HT-29 (cell line): ENCODE results near the gene CAPRIN1. TPM values are rescaled to one million over a fixed set of nuclear protein-coding genes. Genes with fewer than 3 reads are reported as not detected.
"Not testable (repeated sequence)": the region's sequence is repeated elsewhere in the genome, so short reads cannot be mapped to it uniquely, and the experiment has no call there.

Experiments used
- DNase-seq: peaks from one replicate; pipeline ENCODE4 v3.0.0-alpha.2; 2015; ENCODE audit warnings: low spot score
- total RNA-seq: library from RNA; depleted of rRNA; stranded (reverse); fragments of >200 nt; shearing (Covaris generic); gene quantifications from 2 replicates; pipeline ENCODE4 v1.2.3, GENCODE V29; 2014

CAPRIN1 gene
- total RNA-seq, 1 experiment from 2014 or later = 372 TPM

DNA sequence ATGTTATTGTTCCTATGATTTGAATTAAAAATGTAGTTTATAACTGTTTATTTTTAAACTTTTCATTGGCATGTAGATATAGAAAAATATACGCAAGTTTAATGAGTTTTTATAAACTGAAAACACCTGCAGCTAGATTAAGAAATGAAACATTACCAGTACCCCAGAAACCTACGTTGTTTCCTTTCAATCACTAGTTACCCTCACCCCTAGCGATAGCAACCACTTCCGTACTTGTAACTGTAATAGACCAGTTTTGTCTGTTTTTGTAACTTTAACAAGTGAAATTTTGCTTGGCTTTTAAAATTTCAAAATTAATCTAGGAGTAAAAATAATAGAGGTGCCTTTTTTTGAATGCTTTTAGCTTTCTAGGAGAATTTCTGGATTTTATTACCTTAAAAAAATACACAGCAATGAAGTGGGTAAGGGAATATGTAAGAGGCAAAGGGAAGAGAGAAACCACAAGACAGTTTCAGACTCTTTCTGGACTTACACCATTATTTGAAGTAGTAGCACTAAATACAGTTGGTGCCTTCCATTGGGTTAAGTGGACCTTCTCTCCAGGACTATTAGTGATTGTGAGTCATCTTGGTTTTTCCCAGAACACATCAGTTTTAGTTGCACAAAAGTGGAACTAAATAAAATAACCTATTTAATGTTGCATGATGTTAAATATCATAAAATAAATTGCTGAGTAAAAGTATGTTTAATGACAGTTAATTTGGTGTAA lies 35.2 kb downstream of the CAPRIN1 start:
- DNase-seq = no peak

DNA sequence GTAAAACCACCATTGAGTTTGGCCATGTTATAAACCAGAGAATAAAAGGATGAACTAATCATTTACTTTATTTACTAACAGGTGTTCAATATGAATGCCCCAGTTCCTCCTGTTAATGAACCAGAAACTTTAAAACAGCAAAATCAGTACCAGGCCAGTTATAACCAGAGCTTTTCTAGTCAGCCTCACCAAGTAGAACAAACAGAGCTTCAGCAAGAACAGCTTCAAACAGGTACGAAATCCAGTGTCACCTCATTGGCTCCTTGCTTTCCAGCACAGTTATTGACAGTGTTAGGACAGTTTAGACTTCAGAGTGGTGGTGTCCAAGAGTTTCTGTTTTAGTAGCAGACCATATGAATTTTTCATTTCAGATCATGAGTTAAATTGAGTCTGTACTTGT lies 40.3 kb downstream of the CAPRIN1 start:
- no peak for DNase-seq

DNA sequence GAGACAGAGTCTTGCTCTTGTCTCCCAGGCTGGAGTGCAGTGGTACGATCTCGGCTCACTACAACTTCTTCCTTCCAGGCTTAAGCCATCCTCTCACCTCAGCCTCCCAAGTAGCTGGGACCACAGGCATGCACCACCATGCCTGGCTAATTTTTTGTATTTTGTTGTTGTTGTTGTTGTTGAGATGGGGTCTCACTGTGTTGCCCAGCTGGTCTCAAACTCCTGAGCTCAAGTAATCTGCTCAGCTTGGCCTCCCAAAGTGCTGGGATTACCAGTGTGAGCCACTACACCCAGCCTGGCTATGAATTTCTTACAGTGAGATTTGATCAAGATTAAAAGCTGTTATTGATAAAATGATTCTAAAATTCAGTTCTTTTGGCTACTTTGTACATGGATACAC lies 43.4 kb downstream of the CAPRIN1 start:
- not testable (repeated sequence) for DNase-seq

DNA sequence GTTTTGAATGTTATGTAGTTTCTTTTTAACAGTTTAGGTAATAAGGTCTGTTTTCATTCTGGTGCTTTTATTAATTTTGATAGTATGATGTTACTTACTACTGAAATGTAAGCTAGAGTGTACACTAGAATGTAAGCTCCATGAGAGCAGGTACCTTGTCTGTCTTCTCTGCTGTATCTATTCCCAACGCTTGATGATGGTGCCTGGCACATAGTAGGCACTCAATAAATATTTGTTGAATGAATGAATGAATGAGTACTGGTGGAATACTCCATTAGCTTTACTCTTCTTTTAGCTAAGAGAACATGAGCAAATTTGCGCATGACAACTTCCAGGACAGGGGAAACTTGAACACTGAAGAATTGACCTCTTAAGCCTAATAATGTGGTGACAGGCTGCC lies 47.3 kb downstream of the CAPRIN1 start:
- DNase-seq = no peak

DNA sequence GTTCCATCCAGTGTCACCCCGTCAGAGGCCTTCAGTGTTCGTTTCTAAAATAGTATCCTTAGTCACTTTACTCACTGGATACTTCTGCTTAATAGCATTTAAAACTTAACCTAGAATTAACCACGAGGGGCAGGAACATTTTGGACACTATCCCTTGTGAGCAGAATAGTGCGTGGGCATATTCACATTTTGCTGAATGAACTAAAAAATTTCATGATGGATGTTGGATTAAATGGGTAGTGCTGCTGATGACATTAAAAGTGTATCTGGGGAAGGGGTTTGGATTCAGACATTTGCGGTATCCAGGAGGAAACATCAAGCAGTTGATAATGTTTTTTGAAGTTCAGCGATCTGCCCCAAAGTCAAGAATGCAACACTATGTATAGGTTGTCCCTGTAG lies 53.1 kb downstream of the CAPRIN1 start:
- DNase-seq = no peak

DNA sequence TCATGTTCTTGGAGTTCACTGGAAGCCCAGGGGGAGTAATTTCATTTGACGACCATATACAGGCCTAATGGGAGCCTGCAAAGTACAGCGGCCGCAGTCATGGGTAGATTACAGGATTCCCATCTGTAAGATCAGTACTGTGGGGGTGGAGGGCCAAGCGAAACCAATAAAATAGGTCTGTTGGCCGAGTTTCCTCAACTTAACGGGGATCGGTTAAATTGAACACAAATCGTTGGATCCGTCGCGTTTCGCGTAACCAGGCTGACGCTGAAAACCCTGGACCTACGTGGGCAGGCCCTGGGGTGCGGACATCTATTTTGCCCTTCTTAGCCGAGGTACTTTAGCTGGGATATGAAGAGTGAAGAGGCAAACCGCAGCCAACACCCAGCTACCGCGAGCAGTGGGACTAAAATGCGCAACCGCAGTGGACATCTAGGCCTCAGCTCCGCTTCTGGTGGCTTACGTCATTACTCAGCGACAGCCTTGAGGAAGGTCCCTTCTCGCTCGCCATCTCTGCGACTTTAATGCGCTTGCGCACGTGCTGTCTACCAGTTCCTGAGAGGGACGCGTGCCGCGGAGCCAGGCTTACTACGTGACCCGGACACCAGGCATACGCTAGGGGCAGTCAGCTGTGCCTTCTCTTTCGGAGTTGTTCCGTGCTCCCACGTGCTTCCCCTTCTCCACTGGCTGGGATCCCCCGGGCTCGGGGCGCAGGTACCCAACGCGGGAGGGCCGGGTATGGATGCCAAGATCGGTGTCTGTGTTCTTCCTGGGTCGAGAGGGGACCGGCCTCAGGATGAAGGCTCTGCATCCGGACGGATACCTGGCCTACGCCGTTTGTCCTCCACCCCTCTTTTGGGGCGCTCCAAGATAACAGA lies 53.8 kb downstream of the CAPRIN1 start, which contains the start of gene NAT10:
NAT10 (plus strand) TSS at position 551 of the 878 bp plus-strand sequence. CDS start 2,597 bp downstream, outside the sequence.
- peak; percentile 100 for DNase-seq

DNA sequence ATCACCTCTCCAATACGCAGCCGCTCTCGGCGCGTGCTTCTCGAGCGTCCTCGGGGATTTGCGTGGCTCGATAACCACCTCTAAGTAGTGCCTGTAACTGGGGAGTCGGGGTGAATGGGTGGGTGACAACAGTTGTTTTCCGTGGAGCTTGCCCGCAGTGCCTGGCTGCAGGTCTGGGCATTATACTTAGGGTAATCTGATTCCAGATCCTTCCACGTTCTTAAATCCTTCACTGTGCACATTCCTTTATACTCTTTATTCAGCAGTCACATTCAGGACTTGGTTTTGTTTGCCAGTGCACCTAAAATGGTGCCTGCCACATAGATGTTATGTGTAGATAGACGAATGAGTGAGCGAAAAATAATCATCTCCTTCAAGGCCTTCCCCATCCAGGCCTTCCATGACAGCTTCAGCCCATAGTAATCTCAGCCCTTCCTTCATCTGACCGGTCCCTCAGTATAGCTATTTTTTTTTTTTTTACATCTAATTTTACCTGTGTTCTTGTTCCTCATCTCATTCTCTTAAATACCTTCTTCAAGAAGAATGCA lies 54.5 kb downstream of the CAPRIN1 start:
- no peak for DNase-seq

DNA sequence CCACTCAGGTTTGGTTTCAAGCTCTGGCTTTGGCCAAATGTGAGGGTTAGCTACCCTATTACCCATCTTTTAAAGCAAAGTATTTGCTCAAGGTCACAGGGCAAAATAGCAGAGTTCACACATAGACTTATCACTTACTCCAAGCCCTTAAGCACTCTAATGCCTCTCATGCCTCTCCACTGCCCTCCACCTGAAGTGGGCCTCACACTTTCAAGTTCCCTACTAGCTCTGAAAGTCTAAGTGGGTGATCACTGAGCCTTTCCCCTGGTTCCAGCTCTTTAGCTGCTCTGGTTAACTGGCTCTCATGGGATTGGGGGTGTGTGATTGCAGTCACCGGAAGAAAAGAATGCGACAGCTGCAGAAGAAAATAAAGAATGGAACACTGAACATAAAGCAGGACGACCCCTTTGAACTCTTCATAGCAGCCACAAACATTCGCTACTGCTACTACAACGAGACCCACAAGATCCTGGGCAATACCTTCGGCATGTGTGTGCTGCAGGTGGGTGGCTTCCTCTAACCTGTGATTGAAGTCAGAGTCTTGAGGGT lies 60.3 kb downstream of the CAPRIN1 start:
- DNase-seq = no peak

DNA sequence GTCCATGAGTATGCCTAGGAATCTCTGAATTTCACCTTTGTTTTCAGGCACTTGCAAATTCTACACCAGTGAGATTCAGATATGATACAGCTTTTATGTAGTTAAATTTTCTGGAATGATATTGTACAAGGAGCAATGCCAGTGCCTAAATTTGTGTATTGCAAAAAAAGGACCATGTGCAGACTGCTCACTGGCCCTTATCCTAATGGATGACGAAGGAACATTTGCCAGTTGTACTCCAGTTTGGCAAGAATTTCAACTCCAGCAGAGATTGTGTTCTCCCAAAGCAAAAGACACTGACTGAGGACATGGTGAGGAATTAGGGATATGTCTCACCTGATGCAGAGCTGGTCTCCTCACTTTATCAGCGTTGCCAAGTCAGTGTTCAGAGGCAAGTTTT lies 62.5 kb downstream of the CAPRIN1 start:
- no peak for DNase-seq

DNA sequence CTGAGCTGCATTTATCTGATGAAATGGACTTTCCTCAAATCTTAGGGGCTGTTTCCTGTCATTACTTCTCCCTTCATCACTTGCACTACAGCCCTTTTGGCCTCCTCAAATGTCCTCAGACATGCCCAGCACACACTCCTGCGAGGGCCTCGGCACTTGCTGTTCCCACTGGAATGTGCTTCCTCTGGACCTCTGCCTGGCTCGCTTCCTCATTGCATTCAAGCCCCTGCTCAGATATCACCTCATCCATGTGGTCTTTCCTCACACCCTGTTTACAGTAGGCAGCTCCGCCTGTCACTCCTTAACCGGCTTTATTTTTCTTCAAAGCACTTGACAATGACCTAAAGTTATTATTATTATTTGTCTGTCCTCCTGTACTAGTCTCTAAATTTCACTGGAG lies 62.9 kb downstream of the CAPRIN1 start:
- DNase-seq = no peak

DNA sequence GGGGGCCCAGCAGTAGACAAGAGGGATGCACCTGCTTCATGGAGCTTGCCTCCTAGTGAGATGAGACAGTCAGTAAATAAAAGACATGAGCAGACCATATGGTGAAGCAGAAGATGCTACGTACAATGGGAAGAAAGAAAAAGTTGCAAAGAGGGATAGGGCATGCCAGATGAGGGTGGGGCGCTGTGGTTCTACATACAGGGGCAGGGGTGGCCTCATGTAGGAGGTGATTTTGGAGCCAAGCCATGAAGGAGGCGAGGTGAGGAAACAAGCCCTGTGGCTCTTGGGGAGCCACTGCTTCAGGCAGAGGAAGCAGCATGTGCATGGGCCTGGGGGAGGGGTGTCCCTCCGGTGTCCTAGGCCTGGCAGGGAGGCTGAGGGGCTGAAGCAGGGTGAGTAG lies 69.1 kb downstream of the CAPRIN1 start:
- no peak for DNase-seq

DNA sequence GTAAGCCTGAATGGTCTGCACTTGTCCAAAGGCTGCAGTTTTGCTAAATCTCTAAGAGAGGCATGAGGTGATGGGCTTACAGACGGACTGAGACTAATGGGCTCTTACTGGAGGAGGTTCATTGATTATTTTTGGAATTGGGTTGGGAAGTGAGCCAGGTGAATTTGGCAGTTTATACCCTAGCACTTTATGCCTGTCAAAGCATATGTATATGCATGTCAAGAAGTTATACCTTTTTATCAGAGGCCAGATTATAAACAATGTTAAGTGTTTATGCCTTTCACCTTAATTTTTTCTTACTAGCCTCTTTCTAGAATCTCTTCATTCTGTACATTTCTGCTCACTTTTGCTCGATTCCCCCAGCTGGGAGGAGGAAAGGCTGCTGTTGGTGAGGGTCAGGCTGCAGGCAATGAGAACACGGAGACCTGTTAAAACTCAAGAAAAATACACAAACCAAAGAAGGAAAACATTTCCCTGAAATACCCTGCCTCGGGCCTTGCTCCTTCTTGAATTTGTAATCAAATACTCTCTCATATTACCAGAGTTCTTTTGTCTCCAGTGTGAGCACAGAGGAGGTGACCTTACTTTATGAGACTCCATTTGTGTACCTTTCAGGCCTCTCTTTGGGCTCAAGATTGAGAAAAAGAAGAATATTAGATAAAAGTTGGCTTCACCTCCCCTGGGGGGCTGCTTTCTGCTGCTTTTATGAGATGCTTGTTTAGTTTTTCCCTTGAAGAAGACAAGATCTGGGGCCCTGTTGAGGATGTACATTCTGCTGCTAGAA lies 73.5 kb downstream of the CAPRIN1 start:
- no peak for DNase-seq

DNA sequence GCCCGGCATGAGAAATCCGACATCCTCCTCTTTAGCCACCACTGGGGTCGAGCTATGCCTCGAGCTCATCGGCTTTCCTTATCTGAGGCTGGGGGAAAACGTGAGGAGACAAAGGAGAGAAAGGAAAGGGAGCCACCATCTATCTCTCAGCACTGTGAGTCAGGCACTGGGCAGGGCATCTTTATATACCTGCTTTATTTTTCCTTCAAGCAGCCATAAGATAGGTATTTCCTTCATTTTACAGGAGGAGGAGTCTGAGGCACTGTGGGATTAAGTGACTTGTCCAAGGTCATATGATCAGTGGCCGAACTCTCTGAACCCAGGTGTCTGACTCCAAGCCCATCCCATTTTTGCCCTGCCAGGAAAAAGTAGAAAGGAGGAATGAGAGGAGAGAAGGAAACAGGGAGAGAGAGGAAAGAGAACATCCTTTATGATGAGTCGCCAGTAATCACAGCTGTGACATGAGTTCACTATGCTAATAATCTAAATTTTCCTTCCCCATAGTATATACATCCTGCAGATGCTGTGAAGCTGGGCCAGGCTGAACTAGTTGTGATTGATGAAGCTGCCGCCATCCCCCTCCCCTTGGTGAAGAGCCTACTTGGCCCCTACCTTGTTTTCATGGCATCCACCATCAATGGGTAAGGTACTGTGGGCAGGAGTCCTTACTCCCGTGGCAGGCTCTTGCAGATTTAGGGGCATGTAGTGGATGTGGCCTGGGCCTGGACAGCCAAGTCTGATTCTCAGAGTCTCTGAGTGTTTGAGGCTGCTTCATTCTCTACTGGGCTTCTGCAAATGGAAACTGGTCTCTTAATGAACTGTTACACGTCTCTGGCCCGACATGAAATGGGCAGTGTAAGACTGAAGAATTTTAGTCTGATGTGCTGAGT lies 75.7 kb downstream of the CAPRIN1 start:
- no peak for DNase-seq

DNA sequence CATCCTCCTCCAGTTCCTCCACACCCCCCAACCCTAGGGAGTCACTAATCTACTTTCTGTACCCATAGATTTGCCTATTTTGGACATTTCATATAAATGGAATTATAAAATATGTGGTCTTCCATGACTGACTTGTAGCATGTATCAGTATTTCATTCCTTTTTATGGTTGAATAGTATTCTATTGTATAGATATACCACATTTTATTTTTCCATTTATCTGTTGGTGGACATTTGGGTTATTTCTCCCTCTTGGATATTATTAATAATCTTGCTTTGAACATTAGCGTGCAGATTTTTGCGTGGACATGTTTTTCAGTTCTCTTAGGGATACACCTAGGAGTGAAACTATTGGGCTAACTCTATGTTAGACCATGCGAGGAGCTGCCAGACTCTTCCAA lies 77.3 kb downstream of the CAPRIN1 start:
- DNase-seq = no peak

DNA sequence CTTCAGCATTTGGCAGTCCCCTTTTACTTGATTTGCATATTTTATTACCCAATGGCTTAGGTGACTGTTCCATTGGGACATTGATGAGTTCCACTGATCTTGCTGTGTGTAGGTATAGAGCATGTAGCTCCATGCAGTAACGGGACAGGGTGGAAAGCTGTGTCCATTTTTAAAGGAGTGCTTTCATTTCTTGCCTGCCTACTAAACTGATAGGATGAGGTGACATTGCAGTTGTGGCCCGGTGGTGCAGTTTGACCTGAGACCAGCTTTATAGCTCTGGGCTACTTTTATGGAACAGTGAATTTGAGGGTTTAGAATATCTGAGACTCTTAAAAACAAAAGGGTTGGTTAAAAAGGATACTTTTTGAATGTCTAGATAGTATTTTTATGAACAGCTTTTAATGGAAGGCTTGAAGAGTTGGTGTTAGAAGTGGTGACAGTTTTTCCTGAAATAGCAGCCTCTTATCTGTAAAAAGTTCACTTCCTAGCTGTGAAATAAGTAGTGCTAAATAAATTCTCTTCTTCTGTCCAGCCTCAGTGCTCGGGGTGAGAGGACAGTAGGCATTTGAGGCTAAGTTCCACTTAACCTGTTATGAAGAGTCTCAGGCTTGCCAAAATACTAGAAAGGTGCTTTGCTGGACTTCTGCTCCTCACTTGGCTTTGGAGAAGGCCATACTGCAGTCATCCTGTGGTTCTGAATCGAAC lies 80.9 kb downstream of the CAPRIN1 start:
- DNase-seq = no peak

DNA sequence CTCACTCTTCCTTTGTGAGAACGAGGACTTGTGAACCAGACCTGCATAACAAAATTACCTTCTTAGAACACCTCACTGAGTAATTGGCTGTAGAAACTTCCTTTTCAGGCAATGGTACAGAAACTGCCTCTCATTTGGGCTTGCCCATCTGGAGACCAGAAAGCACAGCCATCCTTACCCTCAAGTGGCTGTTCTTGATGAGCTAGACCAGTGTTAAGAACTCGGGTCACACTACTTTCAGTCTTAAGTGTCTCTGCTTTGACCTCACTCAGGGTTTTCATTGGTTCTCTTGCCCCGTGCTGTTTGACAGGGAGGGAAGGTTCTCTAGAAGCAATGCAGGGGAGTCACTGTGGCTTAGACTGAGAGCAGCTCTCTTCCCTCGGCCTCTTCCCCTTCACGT lies 83.2 kb downstream of the CAPRIN1 start:
- DNase-seq = no peak

DNA sequence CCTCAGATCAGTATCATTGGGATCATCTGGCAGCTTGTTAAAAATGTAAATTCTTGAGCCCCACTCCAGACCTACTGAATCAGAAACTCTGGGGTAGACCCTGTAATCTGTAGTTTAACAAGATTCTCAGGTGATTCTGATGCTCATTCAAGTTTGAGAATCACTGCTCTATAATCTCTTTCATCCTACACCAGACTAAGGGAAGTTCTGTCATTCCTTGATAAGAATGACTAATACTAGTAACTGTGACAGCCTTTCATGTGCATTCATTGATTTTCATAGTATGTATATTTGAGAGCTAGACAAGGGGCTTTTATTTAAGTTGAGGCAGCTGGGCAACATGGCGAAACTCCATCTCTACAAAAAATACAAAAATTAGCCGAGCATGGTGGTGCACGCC lies 83.9 kb downstream of the CAPRIN1 start:
- no peak for DNase-seq

DNA sequence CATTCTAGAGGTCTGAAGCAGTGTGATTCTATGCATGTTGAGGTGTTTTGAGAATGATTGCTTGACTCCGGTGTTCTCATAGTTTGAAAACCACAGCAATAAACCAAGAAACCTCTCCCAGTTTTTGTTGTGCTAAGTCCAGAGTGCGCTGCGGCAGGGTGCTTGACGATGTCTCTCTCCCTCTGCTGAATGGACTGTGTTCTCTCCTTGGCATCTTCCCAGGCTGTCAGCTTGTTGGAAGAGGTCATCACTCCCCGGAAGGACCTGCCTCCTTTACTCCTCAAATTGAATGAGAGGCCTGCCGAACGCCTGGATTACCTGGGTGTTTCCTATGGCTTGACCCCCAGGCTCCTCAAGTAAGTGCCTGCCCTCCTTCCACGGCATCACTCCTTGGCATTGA lies 84.9 kb downstream of the CAPRIN1 start:
- no peak for DNase-seq

DNA sequence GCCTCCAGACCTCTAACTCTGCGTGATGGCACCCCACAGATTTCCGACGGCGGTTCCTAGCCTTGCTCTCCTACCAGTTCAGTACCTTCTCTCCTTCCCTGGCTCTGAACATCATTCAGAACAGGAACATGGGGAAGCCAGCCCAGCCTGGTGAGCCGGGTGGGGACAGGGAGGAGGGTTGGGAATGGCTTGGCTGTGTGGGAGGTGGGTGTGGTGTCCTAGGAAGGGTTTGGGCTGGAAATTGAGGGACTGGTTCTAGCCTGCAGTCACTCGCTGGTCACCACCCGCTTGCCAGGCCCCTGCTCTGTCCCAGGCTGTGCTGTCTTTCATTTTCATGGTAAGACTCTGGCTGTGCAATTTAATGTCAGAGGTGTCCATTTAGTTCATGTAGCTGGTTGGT lies 87.8 kb downstream of the CAPRIN1 start:
- DNase-seq = no peak

DNA sequence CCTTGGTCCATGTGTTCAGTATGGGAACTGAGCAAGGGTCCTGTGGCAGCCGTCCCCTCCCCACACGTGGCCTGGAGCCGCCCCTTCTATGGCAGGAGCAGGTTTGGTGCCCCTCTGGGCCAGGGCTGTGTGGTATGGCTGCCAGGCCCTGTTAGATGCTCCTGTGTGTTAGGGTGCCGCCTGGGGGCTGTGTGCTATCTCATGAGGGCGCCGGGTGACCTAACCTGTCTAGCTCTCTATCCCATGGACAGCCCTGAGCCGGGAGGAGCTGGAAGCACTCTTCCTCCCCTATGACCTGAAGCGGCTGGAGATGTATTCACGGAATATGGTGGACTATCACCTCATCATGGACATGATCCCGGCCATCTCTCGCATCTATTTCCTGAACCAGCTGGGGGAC lies 88.6 kb downstream of the CAPRIN1 start:
- DNase-seq = no peak
